KOPT-K1 (cell line): ENCODE results near the gene CAMK2B.

ENCODE experiments used
- H3K27ac ChIP-seq: fragments of 200-600 bp; sonication (generic); 2 replicates; pipeline ENCODE4 v1.5.1; 2016; ENCODE audit warnings: antibody characterized with exemption, mild to moderate bottlenecking, low read depth, low read length; ENCODE audit not compliant: poor library complexity, severe bottlenecking
- H3K36me3 ChIP-seq: fragments of 200-600 bp; sonication (generic); 2 replicates; pipeline ENCODE4 v1.5.1; 2017; ENCODE audit warnings: antibody characterized with exemption, mild to moderate bottlenecking, low read length, moderate library complexity; ENCODE audit not compliant: insufficient read depth
- H3K9me3 ChIP-seq: fragments of 200-600 bp; sonication (generic); 2 replicates; pipeline ENCODE4 v1.5.1; 2017; ENCODE audit warnings: antibody characterized with exemption, low read length, mild to moderate bottlenecking; ENCODE audit not compliant: insufficient read depth, poor library complexity, severe bottlenecking

The CAMK2B gene

GRCh38 chr7:44322631-44323363 is 2.6 kb downstream of the CAMK2B start:
- H3K36me3 ChIP-seq: no peaks in the 10 kb centered on the region
- no peak overlapping the region for H3K27ac ChIP-seq
- H3K9me3 ChIP-seq: no peaks in the 10 kb centered on the region

- Histone ChIP-seq H3K36me3 (no peaks in the 10 kb centered on the region), H3K27ac (no peak overlapping the region)
Measured at GRCh38 chr7:44321796-44322195, 3.6 kb downstream of the CAMK2B start.

DNA sequence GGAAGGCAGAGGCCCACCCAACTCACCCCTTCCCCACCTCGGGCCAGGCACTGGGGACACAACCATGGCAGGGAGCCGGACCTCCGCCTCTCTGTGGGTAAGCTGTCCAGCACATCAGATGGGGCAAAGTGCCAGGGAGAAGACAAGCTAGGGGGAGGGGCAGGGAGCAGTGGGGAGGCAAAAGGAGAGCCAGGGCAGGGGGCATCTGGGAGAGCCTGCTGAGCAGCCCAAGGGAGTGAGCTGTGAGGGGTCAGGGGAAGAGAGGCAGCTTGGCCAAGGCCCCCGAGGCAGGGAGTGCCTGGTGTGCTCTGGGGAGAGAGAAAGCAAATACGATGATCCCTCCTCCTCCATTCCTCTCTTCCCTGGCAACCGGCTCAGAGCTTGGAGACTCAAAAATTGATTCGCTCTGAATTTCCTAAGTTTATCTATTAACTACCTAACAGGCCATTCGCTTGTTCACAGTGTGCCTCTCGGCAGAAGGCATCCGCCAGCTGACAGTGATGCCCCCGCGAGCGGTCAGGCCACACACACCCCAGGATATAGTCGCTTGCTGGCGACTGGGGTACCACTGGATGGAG is 4.5 kb downstream of the CAMK2B start:
- no peaks in the 10 kb centered on the region for H3K36me3 ChIP-seq
- peaks cover 2% of the 10 kb centered on the region for H3K9me3 ChIP-seq
- H3K27ac ChIP-seq: no peak overlapping the region

More at GRCh38 chr7:44321796-44322195, 3.6 kb downstream of the CAMK2B start:
- H3K9me3 ChIP-seq: no peaks in the 10 kb centered on the region

- no peak overlapping the region for H3K27ac ChIP-seq
- H3K9me3 ChIP-seq: peaks cover 8% of the 10 kb centered on the region
- H3K36me3 ChIP-seq: no peaks in the 10 kb centered on the region
Measured at GRCh38 chr7:44320141-44320540, 5.3 kb downstream of the CAMK2B start.

GRCh38 chr7:44318332-44318731 is 7.1 kb downstream of the CAMK2B start:
- Histone ChIP-seq H3K36me3 (no peaks in the 10 kb centered on the region), H3K9me3 (peaks cover 19% of the 10 kb centered on the region), H3K27ac (no peak overlapping the region)

GRCh38 chr7:44315301-44315903 is 10.0 kb downstream of the CAMK2B start:
- Histone ChIP-seq H3K9me3 (peaks cover 19% of the 10 kb centered on the region), H3K27ac (no peak overlapping the region), H3K36me3 (no peaks in the 10 kb centered on the region)

DNA sequence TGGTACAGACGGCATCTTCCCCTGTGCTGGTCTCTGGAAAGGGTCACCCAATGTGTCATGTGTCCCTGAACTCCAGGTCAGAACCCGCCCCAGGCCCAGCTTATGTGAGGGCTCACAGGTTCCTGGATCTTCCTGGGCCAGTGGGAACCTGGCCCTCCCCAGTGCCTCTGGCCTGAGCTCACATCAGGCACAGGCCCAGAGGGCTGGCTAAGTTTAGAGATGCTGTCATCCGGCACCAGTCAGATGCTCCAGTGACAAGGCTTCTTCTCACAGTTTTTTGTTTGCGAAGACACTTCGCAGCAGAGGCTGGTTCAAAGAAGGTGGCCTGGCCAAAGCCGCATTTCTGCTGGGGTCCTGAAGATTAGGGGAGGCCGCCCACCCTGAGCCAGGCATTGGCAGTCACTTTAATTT is 11.8 kb downstream of the CAMK2B start:
- Histone ChIP-seq H3K9me3 (peaks cover 19% of the 10 kb centered on the region), H3K36me3 (no peaks in the 10 kb centered on the region), H3K27ac (no peak overlapping the region)

GRCh38 chr7:44313016-44313415 is 12.4 kb downstream of the CAMK2B start:
- no peak overlapping the region for H3K27ac ChIP-seq
- H3K36me3 ChIP-seq: no peaks in the 10 kb centered on the region
- H3K9me3 ChIP-seq: peaks cover 19% of the 10 kb centered on the region

DNA sequence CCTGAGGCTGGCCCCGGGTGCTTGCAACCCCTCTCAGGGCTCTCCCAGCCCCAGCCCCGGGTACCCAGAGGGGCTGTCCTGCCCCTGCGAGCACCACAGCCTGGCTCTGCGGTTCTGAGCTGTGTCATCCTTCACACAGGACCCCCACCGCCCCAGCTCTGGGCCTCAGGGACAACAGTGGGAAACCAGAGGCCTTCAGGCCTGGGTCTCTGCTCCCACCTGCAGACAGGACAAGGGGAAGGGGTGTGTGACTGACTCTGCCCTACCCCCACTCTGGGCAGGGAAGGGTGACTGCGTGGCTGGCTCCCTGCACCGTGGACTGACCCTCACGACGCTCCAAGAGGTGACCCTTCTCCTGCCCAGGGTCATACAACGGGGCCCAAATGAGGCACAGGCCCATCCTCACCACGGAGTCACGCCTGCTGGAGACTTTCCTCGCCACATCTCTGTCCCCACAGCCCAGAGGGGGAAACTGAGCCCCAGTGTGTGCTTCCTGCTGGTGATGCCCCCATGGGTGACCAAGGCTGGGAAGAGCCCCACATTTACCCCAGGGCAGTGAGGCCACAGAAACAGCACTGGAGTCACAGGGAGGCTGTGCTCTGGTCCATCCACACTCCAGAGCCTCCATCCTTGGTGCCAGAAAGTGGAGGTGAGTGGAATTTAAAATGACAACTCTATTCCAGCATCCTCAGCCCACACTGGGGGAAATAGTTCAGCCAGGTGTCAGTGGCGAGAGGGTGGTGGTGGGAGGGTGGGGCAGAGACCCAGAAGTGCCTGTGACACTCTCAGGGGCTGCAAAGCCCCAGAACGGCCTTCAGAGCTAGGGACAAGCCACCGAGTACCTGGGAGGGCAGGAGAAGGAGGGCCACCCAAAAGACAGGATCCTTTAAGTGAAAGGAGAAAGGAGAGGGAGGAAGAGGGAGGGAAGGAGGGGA is 13.6 kb downstream of the CAMK2B start:
- H3K36me3 ChIP-seq: no peaks in the 10 kb centered on the region
- no peak overlapping the region for H3K27ac ChIP-seq
- peaks cover 19% of the 10 kb centered on the region for H3K9me3 ChIP-seq

DNA sequence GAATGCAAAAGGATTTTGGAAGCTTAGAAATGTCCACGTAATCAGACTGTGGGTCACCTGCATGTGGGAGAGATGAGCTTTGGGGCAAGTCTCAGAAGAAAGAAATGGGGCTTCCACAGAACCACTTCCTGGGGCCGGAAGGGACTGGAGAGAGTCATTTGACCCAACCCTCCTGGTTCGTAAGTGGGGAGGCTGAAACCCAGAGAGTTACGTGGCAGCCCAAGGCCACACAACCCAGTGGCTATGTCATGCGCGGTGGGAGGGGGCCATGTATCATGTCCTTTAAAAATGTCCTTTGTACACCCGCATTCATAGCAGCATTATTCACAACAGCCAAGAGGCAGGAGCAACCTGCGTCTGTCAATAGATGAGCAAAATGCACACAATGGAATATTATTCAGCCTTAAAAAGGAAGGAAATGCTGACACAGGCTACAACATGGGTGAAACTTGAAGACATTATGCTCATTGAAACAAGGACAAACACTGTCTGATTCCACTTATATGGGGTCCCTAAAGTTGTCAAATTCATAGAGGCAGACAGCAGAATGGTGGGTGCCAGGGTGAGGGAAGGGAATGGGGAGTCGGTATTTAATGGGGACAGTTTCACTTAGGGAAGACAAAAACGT is 15.1 kb downstream of the CAMK2B start:
- Histone ChIP-seq H3K36me3 (no peaks in the 10 kb centered on the region), H3K27ac (no peak overlapping the region), H3K9me3 (peaks cover 13% of the 10 kb centered on the region)

DNA sequence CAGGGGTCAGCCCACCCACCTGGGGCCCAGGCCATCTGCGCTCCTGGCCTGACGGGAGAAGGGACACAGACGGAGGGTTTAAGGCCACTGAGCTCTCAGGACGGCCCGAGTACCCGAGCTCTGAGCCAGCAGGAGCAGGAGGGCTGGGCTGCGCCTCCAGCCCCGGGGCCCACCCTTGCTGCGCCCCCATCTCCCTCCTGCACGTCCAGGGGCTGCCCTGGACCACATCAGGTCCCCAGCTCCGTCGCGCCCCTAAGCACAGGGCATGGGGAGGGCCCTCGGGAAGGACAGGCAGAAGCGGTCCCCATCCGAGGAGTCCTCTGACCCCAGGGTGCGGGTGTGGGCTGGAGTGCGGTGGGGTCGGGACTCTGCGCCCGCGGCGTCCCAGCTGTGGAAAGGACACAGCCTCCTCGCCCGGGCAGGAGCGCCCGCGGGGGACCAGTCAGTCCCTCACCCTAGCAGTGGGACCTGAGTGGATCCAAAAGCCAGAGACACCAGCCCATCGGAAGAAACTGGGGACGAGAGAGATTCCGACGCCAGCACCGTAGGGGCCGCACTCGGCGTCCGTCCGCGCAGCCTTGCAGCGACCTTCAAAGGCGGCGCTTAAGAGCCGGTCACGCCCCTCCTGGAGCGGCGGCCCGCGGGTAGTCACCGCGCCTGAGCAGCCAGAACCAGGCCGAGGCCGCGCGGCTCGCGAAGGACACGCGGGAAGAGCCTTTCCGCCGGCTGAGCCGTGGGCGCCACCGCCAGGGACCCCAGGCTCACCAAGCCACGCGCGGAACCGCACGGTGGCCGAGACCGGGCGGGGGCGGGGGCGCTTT is 15.9 kb downstream of the CAMK2B start:
- Histone ChIP-seq H3K27ac (no peak overlapping the region), H3K36me3 (no peaks in the 10 kb centered on the region), H3K9me3 (peaks cover 4% of the 10 kb centered on the region)

DNA sequence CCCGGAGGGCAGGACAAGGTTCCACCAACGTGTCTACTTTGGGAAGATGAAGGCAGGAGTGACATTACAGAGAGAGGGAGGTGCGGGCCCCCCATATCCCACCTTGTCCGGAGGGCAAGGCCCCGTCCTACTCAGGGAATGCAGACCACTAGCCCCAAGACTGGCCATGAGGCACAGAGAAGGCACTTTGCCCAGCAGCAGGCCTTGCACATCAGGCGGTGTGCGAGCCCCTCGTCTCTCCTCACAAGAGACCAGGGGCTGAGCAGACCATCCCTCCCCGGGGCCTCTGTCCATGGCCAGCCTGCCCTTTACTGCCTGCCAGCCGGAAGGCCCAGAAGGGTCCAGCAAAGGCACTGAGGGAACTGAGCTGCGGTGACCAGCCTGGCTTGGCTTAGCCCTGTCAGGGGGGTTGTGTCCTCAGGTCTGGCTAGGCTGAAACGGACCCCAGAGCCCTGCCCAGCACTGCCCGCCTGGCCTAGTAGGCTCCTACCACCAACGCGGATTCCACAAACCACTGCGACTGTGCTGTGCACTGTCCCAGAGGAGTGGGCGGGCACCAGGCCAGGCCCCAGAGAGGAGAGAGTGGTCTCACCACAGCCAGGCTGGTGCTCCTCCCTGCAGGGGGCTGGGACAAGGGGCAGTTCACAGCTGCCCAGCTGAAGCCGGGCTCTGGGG is 16.7 kb downstream of the CAMK2B start:
- no peaks in the 10 kb centered on the region for H3K9me3 ChIP-seq

DNA sequence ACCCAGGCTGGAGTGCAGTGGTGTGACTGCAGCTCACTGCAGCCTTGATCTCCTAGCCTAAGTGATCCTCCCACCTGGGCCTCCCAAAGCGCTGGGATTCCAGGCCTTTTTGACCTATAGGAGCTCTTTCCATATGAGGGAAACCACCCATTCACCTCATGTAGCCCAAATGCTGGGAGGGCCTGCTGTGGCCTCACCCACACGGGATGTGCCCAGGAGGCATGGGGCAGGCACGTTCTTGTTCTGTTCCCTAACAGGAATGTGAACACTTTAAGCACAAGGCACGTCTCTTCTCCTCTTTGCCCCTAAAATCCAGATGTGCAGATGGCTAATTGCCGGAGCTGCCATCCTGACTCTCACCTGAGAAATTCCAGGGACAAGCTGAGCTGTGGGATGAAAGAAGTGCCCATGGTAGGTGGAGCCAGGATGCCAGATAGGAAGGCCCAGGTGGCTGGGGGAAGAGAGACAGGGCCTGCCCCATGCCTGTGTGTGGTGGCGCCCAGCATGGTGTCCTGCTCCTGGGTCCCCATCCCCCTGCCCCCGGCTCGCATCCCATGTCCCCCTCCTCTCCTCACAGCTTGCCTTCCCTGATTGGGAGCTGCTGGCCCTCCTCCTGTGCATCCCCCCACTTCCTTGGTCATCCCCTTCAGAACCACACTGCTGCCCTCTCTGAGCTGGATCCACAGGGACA is 17.3 kb downstream of the CAMK2B start:
- no peaks in the 10 kb centered on the region for H3K9me3 ChIP-seq
- no peak overlapping the region for H3K27ac ChIP-seq
- H3K36me3 ChIP-seq: no peaks in the 10 kb centered on the region

More for the DNA sequence above, 16.7 kb downstream of the CAMK2B start:
- no peaks in the 10 kb centered on the region for H3K36me3 ChIP-seq
- no peak overlapping the region for H3K27ac ChIP-seq
